ENCODE results near the gene MRPS14.

DNA sequence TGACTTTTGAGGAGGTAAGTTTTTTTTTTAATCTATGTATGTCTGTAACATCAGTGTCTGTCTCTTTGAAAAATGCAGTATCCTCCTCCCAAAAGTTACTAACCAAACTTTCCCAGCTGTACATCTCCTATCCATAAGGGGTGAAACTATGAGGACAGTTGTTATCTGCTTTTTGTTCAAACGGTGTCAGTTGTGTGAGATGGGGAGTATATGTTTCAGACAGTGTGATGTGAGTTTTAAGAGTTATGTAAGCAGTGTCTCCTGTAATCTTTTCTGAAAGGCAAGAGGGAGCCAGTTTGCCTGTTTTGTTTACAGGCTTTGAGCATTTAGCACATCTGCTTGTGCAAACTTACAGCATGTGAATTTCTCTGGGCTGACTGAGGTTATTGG lies 58.3 kb downstream of the MRPS14 start:
- no peak for TF ChIP-seq EZH2 (IDR thresholded peaks at IDR 0.05; ENCODE audit: insufficient read depth, low read length)
- TF ChIP-seq, protein P1, sequence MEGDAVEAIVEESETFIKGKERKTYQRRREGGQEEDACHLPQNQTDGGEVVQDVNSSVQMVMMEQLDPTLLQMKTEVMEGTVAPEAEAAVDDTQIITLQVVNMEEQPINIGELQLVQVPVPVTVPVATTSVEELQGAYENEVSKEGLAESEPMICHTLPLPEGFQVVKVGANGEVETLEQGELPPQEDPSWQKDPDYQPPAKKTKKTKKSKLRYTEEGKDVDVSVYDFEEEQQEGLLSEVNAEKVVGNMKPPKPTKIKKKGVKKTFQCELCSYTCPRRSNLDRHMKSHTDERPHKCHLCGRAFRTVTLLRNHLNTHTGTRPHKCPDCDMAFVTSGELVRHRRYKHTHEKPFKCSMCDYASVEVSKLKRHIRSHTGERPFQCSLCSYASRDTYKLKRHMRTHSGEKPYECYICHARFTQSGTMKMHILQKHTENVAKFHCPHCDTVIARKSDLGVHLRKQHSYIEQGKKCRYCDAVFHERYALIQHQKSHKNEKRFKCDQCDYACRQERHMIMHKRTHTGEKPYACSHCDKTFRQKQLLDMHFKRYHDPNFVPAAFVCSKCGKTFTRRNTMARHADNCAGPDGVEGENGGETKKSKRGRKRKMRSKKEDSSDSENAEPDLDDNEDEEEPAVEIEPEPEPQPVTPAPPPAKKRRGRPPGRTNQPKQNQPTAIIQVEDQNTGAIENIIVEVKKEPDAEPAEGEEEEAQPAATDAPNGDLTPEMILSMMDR (IDR thresholded peaks at IDR 0.05; ENCODE audit: insufficient read depth, low read depth, low read length), result no peak
